Transverse colon (tissue), 4 donors: ENCODE measurements around the gene MYO1A. TPM values are rescaled to one million over a fixed set of nuclear protein-coding genes. Genes with fewer than 3 reads are reported as not detected.
"Not testable (repeated sequence)": the region's sequence is repeated elsewhere in the genome, so short reads cannot be mapped to it uniquely, and the experiment has no call there.

ENCODE experiments used
- DNase-seq: peaks from one replicate; pipeline ENCODE4 v3.0.0-alpha.2; 2019
- H3K27ac ChIP-seq, 4 donors: fragments of 200-600 bp; sonication (generic); 2 replicates each; pipeline ENCODE4 v1.5.1; 2016 to 2018; ENCODE audit warnings: inconsistent platforms in 4 of 4
- H3K27me3 ChIP-seq: fragments of 200-600 bp; sonication (generic); 2 replicates; pipeline ENCODE4 v1.5.1; 2017; ENCODE audit warnings: inconsistent platforms
- H3K36me3 ChIP-seq, 4 donors: fragments of 200-600 bp; sonication (generic); 2 replicates each; pipeline ENCODE4 v1.5.1; 2017 to 2019; ENCODE audit warnings: inconsistent platforms in 4 of 4
- H3K4me1 ChIP-seq, 4 donors: fragments of 200-600 bp; sonication (generic); 2 replicates each; pipeline ENCODE4 v1.5.1; 2017 to 2020; ENCODE audit warnings: inconsistent platforms in 4 of 4
- H3K4me3 ChIP-seq, 4 donors: fragments of 200-600 bp; sonication (generic); 1 replicate in 1 of 4; 2 replicates in 3 of 4; pipeline versions ENCODE4 v1.5.1 to v1.6.1; 2017 to 2019; ENCODE audit warnings: inconsistent platforms in 4 of 4
- H3K9me3 ChIP-seq, 2 donors: fragments of 200-600 bp; sonication (generic); 2 replicates each; pipeline ENCODE4 v1.5.1; 2017 to 2019; ENCODE audit warnings: inconsistent platforms in 2 of 2
- EP300 ChIP-seq: sonication (generic); formaldehyde crosslinking; IDR thresholded peaks from one replicate; pipeline ENCODE4 v1.6.1; 2017; ENCODE audit warnings: antibody characterized with exemption, low read depth
- POLR2A ChIP-seq: fragments of 450-650 bp; IDR thresholded peaks from one replicate; pipeline ENCODE4 v1.6.1; 2016; ENCODE audit warnings: antibody characterized with exemption, mild to moderate bottlenecking, moderate library complexity
- POLR2AphosphoS5 ChIP-seq, 3 donors: sonication (generic); formaldehyde crosslinking; IDR thresholded peaks; one replicate each; pipeline ENCODE4 v1.6.1; 2016; ENCODE audit warnings: antibody characterized with exemption in 3 of 3
- WGBS, 2 donors: methylation state at CpG; one replicate each; pipeline ENCODE4 v1.1.5; 2018; ENCODE audit warnings: low coverage in 1 of 2; 5-methylcytosine and 5-hydroxymethylcytosine counted together
- in situ Hi-C, 4 donors: fragments of 200-750 bp; cut with MboI; loops; one replicate each; pipeline versions ENCODE4 v1.15.0 to v1.15.1; 2017; ENCODE audit warnings: low sequenced_read_pairs in 3 of 4, low pct_ligation_motif_present in 1 of 4, low pct_unique_long_range_greater_than_20kb in 1 of 4
- intact Hi-C: fragments of 100-400 bp; cut with DNase I; formaldehyde crosslinking; loops from one replicate; pipeline ENCODE4 v1.15.1; 2023; ENCODE audit warnings: low total_unique reads
- total RNA-seq, 4 donors: library from RNA; depleted of rRNA; stranded (reverse); fragments of >200 nt; gene quantifications; one replicate each; pipeline ENCODE4 v1.1.0, GENCODE V29; 2016
- TF ChIP-seq, protein P1 (sequence below), 5 experiments: fragments of 200-600 bp in 3 of 5; fragments of 450-650 bp in 2 of 5; sonication (generic) in 3 of 5; IDR thresholded peaks; 1 replicate in 2 of 5; 2 replicates in 3 of 5; pipeline ENCODE4 v1.5.1; 2016 to 2017; ENCODE audit warnings: antibody characterized with exemption in 5 of 5, inconsistent platforms in 3 of 5, mild to moderate bottlenecking in 2 of 5, moderate library complexity in 1 of 5

Gene MYO1A
- total RNA-seq, 4 donors from 2014 or later = 118 to 234 (median 184) TPM

DNA sequence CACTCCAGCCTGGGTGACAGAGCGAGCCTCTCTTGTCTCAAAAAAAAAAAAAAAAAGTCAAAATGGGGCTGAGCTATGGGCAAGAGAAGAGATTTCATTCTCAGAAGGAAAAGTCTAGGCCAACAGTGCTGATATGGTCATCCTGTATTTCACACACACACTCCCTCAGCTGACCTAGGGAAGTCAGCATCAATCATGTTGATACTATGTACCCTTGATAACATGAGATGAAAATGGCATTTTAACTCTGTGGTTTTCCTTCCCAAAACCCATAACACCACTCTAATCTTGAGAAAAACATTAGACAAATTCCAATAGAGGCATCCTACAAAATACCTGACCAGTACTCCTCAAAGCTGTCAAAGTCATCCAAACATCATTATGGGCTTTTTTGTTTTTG lies 30.9 kb upstream of the MYO1A start:
- no peak for TF ChIP-seq POLR2A
- TF ChIP-seq, protein P1, sequence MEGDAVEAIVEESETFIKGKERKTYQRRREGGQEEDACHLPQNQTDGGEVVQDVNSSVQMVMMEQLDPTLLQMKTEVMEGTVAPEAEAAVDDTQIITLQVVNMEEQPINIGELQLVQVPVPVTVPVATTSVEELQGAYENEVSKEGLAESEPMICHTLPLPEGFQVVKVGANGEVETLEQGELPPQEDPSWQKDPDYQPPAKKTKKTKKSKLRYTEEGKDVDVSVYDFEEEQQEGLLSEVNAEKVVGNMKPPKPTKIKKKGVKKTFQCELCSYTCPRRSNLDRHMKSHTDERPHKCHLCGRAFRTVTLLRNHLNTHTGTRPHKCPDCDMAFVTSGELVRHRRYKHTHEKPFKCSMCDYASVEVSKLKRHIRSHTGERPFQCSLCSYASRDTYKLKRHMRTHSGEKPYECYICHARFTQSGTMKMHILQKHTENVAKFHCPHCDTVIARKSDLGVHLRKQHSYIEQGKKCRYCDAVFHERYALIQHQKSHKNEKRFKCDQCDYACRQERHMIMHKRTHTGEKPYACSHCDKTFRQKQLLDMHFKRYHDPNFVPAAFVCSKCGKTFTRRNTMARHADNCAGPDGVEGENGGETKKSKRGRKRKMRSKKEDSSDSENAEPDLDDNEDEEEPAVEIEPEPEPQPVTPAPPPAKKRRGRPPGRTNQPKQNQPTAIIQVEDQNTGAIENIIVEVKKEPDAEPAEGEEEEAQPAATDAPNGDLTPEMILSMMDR (IDR thresholded peaks at IDR 0.05) = no peak
- no peak for TF ChIP-seq POLR2AphosphoS5 (IDR thresholded peaks at IDR 0.05)
- TF ChIP-seq EP300 = no peak
- in situ Hi-C loops = no loop called here
- Histone ChIP-seq H3K4me1 (peaks cover 6 to 23% (median 17%) of the 10 kb centered on the region in 4 donors), H3K27me3 (no peaks in the 10 kb centered on the region), H3K36me3 (no peaks in the 10 kb centered on the region), H3K4me3 (no peak overlapping the region), H3K27ac (no peak overlapping the region), H3K9me3 (no peaks in the 10 kb centered on the region)
- intact Hi-C loops = no loop called here
- WGBS, 2 donors = 86% methylated on average over 1 of the region's 1 CpG; no CpG with 5 or more reads in 1 of the 2 donors
- no peak for DNase-seq

DNA sequence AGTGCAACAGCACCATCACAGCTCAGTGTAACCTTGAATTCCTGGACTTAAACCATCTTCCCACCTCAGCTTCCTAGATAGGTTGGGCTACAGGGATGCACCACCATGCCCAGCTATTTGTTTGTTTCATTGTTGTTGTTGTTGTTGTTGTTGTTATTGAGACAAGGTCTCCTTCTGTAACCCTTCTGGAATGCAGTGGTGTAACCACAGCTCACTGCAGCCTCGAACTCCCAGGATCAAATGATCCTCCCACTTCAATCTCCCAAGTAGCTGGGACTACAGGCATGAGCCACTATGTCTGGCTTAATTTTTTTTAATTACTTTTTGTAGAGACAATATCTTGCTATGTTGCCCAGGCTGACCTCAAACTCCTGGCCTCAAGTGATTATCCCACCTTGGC lies 29.9 kb upstream of the MYO1A start:
- Histone ChIP-seq H3K27ac (peak overlapping the region; percentile 78 to 92 (median 88)), H3K27me3 (no peaks in the 10 kb centered on the region), H3K36me3 (no peaks in the 10 kb centered on the region), H3K4me1 (peaks cover 6 to 20% (median 17%) of the 10 kb centered on the region in 4 donors), H3K4me3 (no peak overlapping the region), H3K9me3 (no peaks in the 10 kb centered on the region)
- no peak for TF ChIP-seq POLR2AphosphoS5 (IDR thresholded peaks at IDR 0.05)
- TF ChIP-seq, protein P1 (IDR thresholded peaks at IDR 0.05) = no peak
- DNase-seq = no peak
- 71% methylated on average over 1 of the region's 1 CpG; no CpG with 5 or more reads in 1 of the 2 donors for WGBS, 2 donors
- in situ Hi-C loops (no loop called here), intact Hi-C loops (no loop called here)

DNA sequence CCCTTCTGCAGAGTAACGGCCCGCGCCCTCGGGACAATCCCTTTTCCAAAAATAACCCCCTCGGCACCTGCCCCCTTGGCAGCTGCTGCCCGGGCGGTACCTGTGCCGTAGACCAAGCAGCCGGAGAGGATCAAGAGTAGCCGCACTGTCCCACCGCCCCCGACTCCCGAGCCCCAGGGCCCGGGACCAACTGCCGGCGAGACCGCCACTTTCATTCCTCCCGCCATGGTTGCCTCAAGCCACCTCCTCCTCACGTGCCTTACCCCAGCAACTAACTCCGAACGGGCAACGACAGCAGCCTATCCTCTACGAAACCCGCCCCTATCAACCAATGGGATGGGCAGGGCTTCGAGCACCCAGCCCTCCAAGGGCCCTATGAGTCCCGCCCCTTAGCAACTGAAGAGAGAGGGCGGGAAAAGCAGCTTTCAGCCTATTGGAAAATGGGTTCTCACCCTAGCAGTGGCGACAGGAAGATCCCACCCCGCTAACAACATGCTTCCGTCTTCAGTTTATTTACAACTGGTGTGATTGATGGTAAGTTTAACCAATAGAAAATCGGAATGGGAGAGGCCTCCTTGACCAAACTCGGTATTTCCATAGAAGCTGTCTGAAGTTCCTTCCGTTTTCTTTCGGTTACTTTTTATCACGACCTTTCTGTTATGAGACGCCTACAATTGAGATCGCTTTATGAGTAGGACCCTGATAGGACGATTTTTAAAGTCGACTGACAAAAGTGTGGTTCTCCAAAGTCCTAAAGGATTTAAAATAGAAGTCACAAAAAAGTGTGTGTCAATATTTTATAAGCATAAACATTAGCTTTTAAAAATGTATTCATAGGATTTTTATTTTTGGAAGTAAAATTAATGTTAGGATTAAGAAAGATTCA lies 28.8 kb upstream of the MYO1A start, which contains the start of gene NEMP1:
Gene NEMP1, minus strand, starts transcription at position 273 of the 886 bp plus-strand sequence. Its CDS starts 46 bp downstream, at position 227.
- in situ Hi-C loops (no loop called here), intact Hi-C loops (no loop called here)
- Histone ChIP-seq H3K36me3 (no peaks in the 10 kb centered on the region), H3K27me3 (no peaks in the 10 kb centered on the region), H3K4me1 (peaks cover 6 to 20% (median 17%) of the 10 kb centered on the region in 4 donors), H3K4me3 (peak within 1 kb of the TSS; percentile 49 to 74 (median 64)), H3K27ac (peak within 1 kb of the TSS; percentile 84 to 92 (median 88)), H3K9me3 (no peaks in the 10 kb centered on the region)
- TF ChIP-seq POLR2AphosphoS5 (IDR thresholded peaks at IDR 0.05) (peak; percentile 39 to 70 (median 49)), POLR2A (peak; percentile 37), EP300 (no peak)
- DNase-seq = peak; percentile 97
- WGBS, 2 donors = 0 to 1% methylated on average over 7 to 35 of the region's 39 CpGs

DNA sequence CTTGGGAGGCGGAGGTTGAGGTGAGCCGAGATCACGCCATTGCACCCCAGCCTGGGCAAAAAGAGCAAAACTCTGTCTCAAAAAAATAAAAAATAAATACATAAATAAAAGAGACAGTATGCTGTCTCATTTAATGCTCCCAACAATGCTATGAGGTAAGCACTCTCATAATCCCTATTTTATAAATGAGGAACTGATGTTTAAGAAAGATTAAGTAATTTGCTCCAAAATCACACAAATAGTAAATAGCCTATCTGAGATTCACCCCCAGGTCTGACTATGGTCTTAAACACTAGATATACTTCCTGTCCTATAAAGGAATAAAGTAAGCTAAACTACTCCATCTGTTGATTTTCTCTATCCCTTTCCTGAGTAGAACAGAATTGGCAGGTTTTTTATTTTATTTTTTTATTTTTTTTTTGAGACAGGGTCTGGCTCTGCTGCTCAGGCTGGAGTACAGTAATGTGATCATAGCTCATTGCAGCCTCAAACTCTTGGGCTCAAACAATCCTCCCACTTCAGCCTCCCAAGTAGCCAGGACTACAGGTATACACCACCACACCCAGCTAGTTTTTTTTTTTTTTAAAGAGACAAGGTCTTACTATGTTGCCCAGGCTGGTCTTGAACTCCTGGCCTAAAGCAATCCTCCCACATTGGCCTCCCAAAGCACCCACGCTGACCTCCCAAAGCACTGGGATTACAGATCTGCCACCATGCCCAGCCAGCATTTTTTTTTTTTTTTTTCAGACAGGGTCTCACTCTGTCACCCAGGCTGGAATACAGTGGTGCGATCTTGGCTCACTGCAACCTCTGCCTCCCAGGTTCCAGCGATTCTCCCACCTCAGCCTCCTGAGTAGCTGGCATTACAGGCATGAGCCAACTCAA lies 23.9 kb upstream of the MYO1A start:
- H3K9me3 ChIP-seq, DNase-seq, H3K27me3 ChIP-seq, H3K36me3 ChIP-seq: not testable (repeated sequence)
- in situ Hi-C loops (loop anchor here in 1 of 4 donors (5.0 kb wide), 1 partner anchor 38 kb away; the partner anchor contains the start of gene STAT6), intact Hi-C loops (loop anchor here (5.0 kb wide), 1 partner anchor 38 kb away; the partner anchor contains the start of gene STAT6)
- Histone ChIP-seq H3K4me1 (peaks cover 6 to 24% (median 14%) of the 10 kb centered on the region in 4 donors), H3K27ac (peak overlapping the region; percentile 61 to 77 (median 69)), H3K4me3 (peak overlapping the region in 1 of 4 donors; percentile 10)
- 91 to 100% methylated on average over 5 to 6 of the region's 6 CpGs for WGBS, 2 donors
